GM18511 (cell line): ENCODE measurements around the gene TOP3B.

ENCODE experiments used
- ATAC-seq: cut with Tn5 transposase; IDR thresholded peaks from one replicate; pipeline ENCODE4 v1.9.1; 2021; ENCODE audit warnings: mild to moderate bottlenecking, moderate library complexity; ENCODE audit not compliant: unreplicated experiment

The TOP3B gene

GRCh38 chr22:22013559-22014284 lies 31.1 kb upstream of the TOP3B start:
- no peak for ATAC-seq

GRCh38 chr22:22011964-22012363 lies 29.4 kb upstream of the TOP3B start:
- no peak for ATAC-seq

- ATAC-seq, result no peak
Observed at GRCh38 chr22:22010358-22010757, 27.8 kb upstream of the TOP3B start.

GRCh38 chr22:22009661-22010060 lies 27.1 kb upstream of the TOP3B start:
- ATAC-seq, result no peak

- ATAC-seq, result no peak
Observed at GRCh38 chr22:22006596-22006990, 24.0 kb upstream of the TOP3B start.

- ATAC-seq, result no peak
Observed at GRCh38 chr22:22005945-22006595, 23.5 kb upstream of the TOP3B start.

- ATAC-seq, result no peak
Observed at GRCh38 chr22:22003233-22003632, 20.6 kb upstream of the TOP3B start.

- no peak for ATAC-seq
Observed at GRCh38 chr22:22002526-22003055, 20.0 kb upstream of the TOP3B start.

- ATAC-seq, result no peak
Observed at GRCh38 chr22:22001664-22002525, 19.3 kb upstream of the TOP3B start.

- ATAC-seq, result no peak
Observed at GRCh38 chr22:21998595-21999247, 16.1 kb upstream of the TOP3B start.

GRCh38 chr22:21996175-21996720 lies 13.7 kb upstream of the TOP3B start:
- ATAC-seq, result no peak

- no peak for ATAC-seq
Observed at GRCh38 chr22:21995660-21996059, 13.1 kb upstream of the TOP3B start.

- ATAC-seq, result no peak
Observed at GRCh38 chr22:21994881-21995444, 12.4 kb upstream of the TOP3B start.

- ATAC-seq, result no peak
Observed at GRCh38 chr22:21992593-21993237, 10.1 kb upstream of the TOP3B start.

- no peak for ATAC-seq
Observed at GRCh38 chr22:21991774-21992173, 9.2 kb upstream of the TOP3B start.

GRCh38 chr22:21991304-21991596 lies 8.7 kb upstream of the TOP3B start:
- ATAC-seq, result no peak

GRCh38 chr22:21990445-21991303 lies 8.1 kb upstream of the TOP3B start:
- ATAC-seq, result no peak

GRCh38 chr22:21989049-21989448 lies 6.5 kb upstream of the TOP3B start:
- no peak for ATAC-seq

- no peak for ATAC-seq
Observed at GRCh38 chr22:21985214-21985613, 2.6 kb upstream of the TOP3B start.
